ENCODE measurements around the gene CCL25. TPM values are rescaled to one million over a fixed set of nuclear protein-coding genes. Genes with fewer than 3 reads are reported as not detected.

CCL25 gene
- total RNA-seq, 1 donor from 2014 or later = not detected

DNA sequence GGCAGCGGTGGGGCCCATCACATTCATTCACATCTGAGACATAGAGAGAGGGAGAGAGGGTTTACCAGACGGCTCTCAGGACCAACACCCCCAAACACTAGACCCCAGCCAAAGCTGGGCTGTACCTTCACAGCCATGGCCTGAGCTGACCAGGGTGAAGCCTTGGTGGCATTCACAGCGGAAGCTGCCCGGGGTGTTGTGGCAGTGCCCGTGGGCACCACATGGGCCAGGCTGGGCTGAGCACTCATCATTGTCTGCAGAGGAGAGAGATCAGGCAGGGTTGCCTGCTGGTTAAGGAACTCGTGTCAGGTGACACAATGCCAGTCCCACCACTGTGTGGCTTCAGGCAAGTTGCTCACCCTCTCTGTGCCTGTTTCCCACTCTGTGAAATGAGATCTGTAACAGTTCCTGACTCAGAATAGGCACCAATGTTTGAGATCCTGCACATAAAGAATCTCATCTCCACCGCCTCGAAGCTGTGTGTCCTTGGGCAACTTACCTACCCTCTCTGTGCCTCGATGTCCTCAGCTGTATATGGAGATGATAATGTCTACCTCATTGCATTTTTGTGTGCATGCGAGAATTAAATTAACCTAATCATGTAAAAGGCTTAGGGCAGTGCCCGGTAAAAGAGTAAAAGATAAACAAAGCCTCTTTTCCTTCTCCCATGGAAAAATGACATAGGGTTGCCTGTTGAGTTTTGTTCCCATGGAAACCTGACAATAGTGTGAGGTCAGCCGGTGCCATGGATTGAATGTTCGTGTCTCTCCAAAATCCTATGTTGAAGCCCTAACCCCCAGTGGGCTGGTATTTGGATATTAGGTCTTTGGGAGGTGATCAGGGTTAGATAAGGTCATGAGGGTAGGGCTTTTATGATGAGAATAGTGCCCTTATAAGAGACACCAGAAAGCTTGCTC is 22.9 kb downstream of the CCL25 start:
- TF ChIP-seq, protein P1, sequence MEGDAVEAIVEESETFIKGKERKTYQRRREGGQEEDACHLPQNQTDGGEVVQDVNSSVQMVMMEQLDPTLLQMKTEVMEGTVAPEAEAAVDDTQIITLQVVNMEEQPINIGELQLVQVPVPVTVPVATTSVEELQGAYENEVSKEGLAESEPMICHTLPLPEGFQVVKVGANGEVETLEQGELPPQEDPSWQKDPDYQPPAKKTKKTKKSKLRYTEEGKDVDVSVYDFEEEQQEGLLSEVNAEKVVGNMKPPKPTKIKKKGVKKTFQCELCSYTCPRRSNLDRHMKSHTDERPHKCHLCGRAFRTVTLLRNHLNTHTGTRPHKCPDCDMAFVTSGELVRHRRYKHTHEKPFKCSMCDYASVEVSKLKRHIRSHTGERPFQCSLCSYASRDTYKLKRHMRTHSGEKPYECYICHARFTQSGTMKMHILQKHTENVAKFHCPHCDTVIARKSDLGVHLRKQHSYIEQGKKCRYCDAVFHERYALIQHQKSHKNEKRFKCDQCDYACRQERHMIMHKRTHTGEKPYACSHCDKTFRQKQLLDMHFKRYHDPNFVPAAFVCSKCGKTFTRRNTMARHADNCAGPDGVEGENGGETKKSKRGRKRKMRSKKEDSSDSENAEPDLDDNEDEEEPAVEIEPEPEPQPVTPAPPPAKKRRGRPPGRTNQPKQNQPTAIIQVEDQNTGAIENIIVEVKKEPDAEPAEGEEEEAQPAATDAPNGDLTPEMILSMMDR (IDR thresholded peaks at IDR 0.05; ENCODE audit: insufficient read depth, low read length, poor library complexity, severe bottlenecking) = no peak
- no peak for DNase-seq (ENCODE audit: low read depth)
- no peaks in the 10 kb centered on the region for H3K27me3 ChIP-seq (ENCODE audit: control insufficient read depth, insufficient read depth, low read length)
- H3K4me3 ChIP-seq (ENCODE audit: low read depth, low read length) = no peak overlapping the region
- H3K36me3 ChIP-seq (ENCODE audit: control insufficient read depth, insufficient read depth, low read length) = no peaks in the 10 kb centered on the region

DNA sequence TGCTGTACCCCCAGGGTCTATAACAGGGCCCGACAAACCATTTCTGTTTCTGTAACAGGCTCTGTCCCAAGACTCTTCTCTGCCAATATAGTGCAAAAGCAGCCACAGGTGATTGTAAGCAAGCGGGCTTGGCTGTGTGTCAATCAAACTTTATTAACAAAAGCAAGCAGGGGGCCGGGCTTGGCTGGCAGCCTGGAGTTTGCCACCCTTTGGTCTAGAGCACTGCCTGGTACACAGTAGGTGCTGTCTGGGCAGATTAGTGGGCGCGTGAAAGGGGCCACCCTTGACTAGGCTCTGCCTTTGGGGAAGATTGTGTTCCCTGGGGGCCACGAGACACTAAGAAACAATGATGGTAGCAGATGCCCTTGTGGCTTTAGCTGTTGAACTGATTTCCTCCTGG is 27.4 kb downstream of the CCL25 start:
- Histone ChIP-seq H3K36me3 (ENCODE audit: control insufficient read depth, insufficient read depth, low read length) (no peaks in the 10 kb centered on the region), H3K27me3 (ENCODE audit: control insufficient read depth, insufficient read depth, low read length) (no peaks in the 10 kb centered on the region)
- TF ChIP-seq, protein P1 (IDR thresholded peaks at IDR 0.05; ENCODE audit: insufficient read depth, low read length, poor library complexity, severe bottlenecking) = no peak

DNA sequence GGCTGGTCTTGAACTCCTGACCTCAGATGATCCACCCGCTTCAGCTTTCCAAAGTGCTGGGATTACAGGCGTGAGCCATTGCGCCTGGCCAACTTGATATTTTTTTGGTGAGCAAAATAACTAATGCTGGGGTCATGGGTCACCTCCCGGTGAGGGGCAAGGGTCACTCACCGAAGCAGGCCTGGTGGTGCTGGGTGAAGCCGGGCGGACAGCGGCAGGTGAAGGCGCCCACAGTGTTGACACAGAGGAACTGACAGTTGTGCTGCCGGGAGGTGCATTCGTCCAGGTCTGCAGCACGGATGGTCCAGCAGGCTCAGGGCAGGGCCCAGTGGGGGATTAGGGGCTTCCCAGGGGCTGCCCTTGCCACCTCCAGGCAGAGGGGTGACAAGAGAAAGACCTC is 28.3 kb downstream of the CCL25 start:
- Histone ChIP-seq H3K36me3 (ENCODE audit: control insufficient read depth, insufficient read depth, low read length) (no peaks in the 10 kb centered on the region), H3K4me3 (ENCODE audit: low read depth, low read length) (no peak overlapping the region), H3K27me3 (ENCODE audit: control insufficient read depth, insufficient read depth, low read length) (no peaks in the 10 kb centered on the region)
- DNase-seq (ENCODE audit: low read depth) = no peak
- TF ChIP-seq, protein P1 (IDR thresholded peaks at IDR 0.05; ENCODE audit: insufficient read depth, low read length, poor library complexity, severe bottlenecking) = no peak

More for the DNA sequence above, 27.4 kb downstream of the CCL25 start:
- no peak for DNase-seq (ENCODE audit: low read depth)
- no peak overlapping the region for H3K4me3 ChIP-seq (ENCODE audit: low read depth, low read length)

DNA sequence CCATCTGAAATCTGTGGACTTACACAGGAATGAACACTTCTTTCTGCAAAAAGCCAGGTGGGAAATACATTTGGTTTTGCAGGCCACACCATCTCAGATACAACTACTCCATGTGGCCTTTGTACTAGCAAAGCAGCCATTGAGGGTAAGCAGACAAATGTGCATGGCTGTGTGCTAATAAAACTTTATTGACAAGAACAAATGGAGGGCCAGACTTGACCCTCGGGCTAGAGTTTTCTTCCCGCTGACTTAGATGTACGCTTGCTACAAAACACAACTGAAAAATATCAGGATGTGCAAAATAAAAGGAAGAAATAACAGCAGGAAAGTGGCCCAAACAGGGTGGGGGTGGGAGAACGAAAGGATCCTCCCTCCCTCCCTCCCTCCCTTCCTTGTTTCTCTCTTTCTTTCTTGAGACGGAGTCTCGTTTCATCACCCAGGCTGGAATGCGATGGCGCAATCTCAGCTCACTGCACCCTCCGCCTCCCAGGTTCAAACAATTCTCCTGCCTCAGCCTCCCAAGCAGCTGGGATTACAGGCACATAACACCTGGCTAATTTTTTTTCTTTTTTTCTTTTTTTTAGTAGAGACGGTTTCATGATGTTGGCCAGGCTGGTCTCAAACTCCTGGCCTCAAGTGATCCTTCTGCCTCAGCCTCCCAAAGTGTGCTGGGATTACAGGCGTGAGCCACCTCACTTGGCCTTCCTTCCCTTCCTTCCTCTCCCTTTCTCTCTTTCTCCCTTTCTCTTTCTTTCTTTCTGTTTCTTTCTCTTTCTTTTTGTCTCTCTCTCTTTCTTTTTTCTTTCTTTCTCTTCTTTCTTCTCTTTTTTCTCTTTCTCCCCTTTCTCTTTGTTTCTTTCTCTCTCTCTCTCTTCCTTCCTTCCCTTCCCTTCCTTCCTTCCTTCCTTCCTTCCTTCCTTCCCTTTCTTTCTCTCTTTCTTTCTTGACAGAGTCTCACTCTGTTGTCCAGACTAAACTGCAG is 29.3 kb downstream of the CCL25 start:
- Histone ChIP-seq H3K27me3 (ENCODE audit: control insufficient read depth, insufficient read depth, low read length) (no peaks in the 10 kb centered on the region), H3K36me3 (ENCODE audit: control insufficient read depth, insufficient read depth, low read length) (no peaks in the 10 kb centered on the region), H3K4me3 (ENCODE audit: low read depth, low read length) (no peak overlapping the region)
- TF ChIP-seq, protein P1 (IDR thresholded peaks at IDR 0.05; ENCODE audit: insufficient read depth, low read length, poor library complexity, severe bottlenecking) = no peak
- no peak for DNase-seq (ENCODE audit: low read depth)

DNA sequence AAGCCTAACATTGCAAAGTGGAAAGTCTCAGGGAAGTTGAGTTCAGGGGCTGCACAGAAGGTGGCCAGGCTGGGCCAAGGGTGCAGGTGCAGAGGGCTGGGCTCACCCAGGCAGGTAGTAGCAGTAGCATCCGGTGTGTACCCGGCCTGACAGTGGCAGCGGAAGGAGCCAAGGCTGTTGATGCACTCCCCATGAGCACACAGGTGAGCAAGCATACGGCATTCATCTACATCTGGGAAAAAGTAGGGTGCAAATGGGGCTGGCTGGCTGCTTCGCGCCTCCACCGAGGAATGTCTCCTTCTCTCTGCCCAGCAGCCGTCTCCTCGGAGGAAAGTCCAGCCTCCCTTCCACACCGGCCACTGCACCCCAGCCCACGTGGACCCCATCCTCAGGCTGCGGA is 30.6 kb downstream of the CCL25 start:
- TF ChIP-seq, protein P1 (IDR thresholded peaks at IDR 0.05; ENCODE audit: insufficient read depth, low read length, poor library complexity, severe bottlenecking) = no peak
- H3K27me3 ChIP-seq (ENCODE audit: control insufficient read depth, insufficient read depth, low read length) = no peaks in the 10 kb centered on the region
- H3K4me3 ChIP-seq (ENCODE audit: low read depth, low read length) = no peak overlapping the region
- no peaks in the 10 kb centered on the region for H3K36me3 ChIP-seq (ENCODE audit: control insufficient read depth, insufficient read depth, low read length)
- no peak for DNase-seq (ENCODE audit: low read depth)
